Hepatic stellate cell (primary cell): ENCODE data around the gene UROD.
"Not testable (repeated sequence)": the region's sequence is repeated elsewhere in the genome, so short reads cannot be mapped to it uniquely, and the experiment has no call there.

Experiments
- DNase-seq: peaks from one replicate; pipeline ENCODE4 v3.0.0; 2011; ENCODE audit warnings: low spot score

UROD gene

DNA sequence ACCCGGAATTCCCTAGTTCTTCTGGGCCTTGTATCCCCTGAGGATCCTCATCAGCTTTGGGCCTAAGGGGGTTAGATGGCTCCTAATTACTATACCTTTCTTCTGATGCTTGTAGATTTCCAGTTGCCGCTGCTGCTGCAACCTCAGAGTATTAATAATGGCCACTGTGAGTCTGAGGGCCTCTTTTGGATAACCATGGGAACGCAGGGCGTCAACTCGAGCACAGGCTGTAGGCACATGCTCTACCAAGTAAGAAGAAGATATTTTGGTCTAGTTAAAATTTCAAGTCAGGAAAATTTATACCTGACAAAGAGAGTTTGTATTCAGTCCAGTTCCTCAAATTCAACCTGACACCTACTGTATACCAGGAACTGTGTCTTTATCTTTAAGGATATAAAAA is 28.2 kb downstream of the UROD start:
- DNase-seq = no peak

DNA sequence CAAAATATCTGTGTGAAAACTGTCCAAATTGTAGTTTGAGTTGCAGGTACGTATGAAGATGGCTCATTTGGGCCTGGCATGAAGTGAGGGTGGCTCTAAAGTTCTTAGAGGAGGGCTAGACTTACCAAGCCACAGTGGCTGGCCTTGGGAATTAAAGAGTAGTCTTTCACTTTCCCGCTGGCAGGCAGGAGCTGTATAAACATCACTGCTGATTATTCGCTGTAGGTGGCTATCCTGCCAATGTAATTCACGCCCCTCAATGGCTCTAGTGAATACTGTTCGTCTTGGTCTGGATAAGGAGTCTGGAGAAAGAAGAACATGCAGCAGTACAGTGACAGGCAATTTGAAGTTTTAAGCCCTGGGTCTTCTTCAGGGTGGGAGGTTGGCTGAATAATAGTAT is 31.0 kb downstream of the UROD start:
- no peak for DNase-seq

DNA sequence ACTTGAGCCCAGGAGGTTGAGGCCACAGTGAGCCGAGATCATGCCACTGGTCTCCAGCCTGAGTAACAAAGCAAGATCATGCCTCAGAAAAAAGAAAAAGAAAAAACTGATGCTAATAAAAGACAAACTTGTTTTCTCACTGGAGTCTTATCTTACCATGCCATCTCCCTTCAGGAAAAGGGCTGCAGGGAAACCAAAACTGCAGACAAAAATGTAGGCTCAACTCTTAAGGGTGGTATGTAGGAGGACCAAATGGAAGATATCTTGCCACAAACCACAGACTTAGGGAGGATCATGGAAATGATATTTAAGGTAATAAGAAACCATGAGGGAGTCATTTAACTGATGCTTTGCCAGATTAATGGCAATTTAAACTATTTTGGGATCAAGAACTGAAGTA is 32.9 kb downstream of the UROD start:
- no peak for DNase-seq

DNA sequence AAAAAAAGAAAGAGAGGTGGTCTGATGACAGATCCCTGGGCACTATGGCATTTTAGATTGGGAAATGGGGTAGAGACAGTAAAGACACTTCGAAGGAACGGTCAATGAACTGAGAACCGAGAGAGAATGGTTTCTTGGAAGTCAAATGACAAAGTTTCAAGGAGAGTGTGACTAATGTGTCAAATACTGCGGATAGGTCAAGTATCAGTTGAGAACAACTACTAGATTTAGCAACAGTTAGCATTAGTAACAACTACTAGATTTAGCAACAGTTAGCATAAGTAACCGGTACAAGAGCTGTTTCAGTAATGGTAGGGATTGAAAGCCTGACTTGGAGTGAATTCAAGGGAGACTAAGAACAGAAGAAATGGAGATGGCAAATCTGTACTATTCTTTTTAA is 35.0 kb downstream of the UROD start:
- no peak for DNase-seq

DNA sequence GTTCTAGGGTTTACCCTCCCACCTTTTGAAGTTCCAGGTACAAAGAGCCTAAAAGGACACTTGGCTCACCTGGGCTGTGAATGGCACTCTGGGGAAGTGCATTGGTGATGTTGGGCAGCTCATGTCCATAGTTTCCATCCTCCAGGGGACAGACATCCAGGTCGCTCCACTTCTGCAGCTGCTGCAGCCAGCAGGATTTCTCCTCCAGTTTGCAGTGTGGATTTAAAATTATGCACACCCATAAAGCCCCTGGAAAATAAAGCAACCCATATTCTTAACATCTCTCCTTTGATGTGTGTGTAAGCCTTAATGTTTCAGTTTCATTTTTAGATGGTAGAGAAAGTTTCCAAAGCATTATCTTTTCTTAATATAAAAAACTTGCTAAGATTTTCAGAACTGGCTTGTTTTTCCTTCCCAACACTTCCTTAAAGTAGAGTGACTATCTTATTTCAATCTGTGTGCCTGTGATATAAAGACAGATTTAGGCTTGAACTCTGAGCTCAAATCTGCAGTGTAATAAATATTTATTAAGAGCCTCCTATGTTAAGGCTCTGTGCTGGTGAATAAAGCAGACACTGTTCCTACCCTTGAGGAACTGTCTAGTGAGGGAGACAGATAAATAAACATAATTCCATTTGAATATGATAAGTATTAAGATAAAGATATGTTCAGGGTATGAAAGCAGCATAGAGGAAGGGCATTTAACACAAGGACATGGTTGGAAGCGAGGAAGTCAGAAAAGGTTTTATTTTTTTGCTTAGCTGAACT is 39.1 kb downstream of the UROD start:
- no peak for DNase-seq

DNA sequence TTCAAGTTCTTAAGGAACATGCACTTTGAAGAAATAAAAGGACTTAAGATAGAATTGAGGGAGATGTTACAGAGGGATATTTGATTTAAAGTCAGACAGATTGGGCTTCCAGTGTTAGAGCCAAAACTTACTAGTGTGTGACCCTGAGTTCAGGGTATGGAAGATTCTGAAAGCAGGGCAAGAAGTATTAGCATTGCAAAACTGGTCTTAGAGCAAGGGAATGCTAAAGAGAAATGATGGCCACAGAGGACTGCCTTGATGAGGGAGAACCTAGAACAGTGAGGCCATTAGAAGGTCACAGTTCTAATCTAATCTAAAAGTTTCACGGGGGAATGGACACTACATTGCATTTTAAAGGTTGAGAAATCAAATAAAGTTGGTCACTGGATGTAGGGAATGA is 45.5 kb downstream of the UROD start:
- DNase-seq = no peak

DNA sequence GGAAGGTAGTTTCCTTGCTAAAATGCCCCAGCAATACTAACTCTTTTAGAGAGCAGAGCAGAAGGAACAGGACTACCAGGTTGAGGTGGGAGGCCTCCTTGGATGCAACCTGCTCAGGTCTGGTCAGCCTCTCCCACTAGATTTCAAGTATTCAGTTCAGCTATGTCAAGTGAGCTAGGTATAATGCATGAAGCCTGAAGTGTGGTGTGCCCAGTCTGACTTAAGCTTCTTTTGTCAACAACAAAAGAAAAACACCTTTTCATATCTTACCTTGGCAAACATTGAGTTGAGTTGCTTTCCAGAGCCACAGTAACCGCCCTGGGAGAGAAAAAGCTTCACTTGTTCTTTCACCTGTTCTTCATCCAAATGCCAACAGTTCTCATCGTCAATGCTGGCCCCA is 47.8 kb downstream of the UROD start:
- DNase-seq = no peak

DNA sequence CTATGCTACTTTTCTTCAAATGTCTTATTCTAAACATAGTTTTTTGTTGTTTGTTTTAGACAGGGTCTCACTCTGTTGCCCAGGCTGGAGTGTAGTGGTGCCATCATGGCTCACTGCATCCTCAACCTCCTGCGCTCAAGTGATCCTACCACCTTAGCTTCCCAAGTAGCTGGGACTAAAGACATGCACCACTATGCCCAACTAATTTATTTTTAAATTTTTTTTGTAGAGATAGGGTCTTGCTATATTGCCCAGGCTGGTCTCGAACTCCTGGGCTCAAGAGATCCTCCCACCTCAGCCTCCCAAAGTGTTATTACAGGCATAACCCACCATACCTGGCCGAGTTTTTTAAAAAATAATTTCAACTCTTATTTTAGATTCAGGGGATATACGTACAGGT is 50.4 kb downstream of the UROD start:
- not testable (repeated sequence) for DNase-seq

DNA sequence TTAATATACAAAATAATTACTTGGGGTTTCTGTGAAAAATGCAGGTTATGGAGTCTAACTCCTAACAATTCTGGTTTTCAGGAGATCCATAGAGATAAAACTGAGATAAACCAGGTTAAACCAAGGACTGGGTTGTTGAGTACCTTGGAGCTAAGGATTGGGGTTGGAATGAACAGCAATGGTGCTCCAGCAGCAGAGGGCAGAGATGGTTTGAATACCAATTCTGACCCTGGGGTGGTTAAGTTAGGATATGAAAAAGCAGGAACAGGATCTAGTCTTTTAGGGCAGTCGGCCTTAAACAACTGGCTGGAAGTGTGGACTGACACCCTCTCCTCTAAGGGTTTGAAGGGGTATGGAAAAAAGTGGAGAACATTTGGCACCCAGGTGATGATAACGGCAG is 53.0 kb downstream of the UROD start:
- no peak for DNase-seq
